D721Med (cell line): ENCODE data around the gene EPN2.

Source experiments
- DNase-seq: peaks from one replicate; pipeline ENCODE4 v3.0.0; 2011; ENCODE audit warnings: low spot score; ENCODE audit not compliant: insufficient read length
- FAIRE-seq: peaks from 2 replicates; lab custom pipeline; 2011; peaks lifted over from hg19 to GRCh38; lab: Jason Lieb, UNC
- CTCF ChIP-seq: IDR thresholded peaks from 2 replicates; pipeline ENCODE4 v1.5.1; 2012; ENCODE audit warnings: mild to moderate bottlenecking, control low read depth; ENCODE audit not compliant: insufficient read depth; ENCODE audit errors: missing control alignments

Gene EPN2

GRCh38 chr17:19296786-19297778 lies 59.9 kb downstream of the EPN2 start:
- FAIRE-seq: no peak
- no peak for TF ChIP-seq CTCF
- DNase-seq: no peak

DNA sequence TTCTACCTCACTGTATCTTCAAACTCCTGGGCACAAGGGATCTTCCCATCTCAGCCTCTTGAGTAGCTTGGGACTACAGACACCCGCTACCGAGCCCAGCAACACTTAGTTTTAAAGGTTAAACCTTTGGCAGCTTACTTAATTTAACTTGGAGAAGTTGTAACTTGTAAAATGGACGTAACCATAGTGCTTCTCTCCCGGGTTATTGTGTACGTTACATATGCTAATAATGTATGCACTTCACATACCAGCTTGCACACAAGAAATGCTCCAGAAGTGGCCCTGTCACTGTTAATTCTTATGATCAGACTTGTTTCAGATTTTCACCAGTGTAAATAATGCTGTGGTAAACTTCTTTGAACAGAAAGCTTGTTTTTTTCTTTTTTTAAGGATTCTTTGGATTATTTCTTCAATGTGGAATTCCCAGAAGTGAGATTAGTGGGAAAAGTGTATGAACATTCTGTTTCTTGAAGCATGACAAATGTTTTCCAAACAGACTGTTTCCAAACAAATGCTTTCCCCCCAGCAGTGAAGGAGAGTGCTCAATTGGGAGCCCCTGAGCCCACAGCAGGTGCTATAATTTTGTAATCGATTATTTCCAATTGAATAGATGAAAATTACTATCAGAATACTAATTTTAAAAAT lies 61.5 kb downstream of the EPN2 start:
- FAIRE-seq (no peak), DNase-seq (no peak)
- no peak for TF ChIP-seq CTCF

DNA sequence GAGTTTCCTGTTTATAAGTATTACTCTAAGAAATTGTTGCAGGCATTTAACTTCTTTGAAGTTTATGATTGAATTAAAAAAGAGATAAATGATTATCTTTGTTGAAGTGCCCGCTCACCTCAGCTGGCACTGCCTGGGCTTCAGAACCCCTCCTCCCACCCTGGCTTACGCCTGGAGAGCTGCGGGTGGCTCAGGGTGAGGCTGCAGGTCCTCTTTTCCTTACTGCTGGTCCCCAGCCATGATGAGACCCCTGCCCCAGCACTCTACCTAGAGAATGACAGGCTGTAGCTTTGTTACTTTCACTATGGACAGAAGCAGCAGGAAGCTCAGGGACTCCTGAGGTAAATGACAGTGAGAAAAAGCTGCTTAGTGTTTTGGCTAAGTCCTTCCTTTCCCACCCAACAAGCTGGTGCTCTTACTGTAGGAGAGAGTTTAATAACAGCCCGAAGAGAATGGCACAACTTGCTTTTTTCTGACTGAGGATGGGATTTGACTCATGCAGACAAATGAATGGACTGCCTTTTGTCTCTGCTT lies 62.1 kb downstream of the EPN2 start:
- DNase-seq: no peak
- FAIRE-seq: no peak
- no peak for TF ChIP-seq CTCF

GRCh38 chr17:19299866-19300265 lies 62.7 kb downstream of the EPN2 start:
- FAIRE-seq (no peak), DNase-seq (no peak)
- TF ChIP-seq CTCF: no peak

DNA sequence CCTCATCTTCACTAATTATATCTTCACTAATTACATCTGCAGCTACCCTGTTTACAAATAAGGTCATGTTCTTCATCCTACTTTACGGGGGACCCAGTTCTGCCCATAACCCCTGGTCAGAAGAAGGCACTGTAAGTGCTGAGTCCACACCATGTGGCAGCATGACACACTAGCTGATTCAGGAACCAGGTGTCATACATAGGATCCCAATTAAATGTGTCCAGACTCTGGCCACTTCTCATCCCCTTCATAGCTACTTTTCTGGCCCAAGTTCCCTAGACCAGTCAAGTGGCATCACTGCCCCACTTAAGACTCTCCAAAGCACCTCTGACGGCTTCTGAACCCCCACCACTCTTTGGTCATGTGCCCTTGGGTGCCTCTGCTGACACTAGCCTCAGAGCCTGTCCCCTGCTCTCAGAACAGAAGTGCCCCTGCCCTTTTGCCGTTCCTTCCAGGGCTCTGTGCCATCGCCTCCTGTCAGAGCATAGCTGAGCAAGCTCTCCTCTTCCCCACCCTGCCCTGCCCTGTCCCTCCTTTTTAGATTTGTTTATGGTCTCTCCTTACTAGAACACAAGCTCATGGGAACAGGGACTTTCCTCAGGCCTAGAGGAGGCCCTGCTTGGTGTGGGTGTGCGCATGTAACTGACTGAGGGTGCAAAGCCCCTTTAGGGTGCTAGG lies 64.2 kb downstream of the EPN2 start:
- no peak for TF ChIP-seq CTCF
- FAIRE-seq (no peak), DNase-seq (no peak)

DNA sequence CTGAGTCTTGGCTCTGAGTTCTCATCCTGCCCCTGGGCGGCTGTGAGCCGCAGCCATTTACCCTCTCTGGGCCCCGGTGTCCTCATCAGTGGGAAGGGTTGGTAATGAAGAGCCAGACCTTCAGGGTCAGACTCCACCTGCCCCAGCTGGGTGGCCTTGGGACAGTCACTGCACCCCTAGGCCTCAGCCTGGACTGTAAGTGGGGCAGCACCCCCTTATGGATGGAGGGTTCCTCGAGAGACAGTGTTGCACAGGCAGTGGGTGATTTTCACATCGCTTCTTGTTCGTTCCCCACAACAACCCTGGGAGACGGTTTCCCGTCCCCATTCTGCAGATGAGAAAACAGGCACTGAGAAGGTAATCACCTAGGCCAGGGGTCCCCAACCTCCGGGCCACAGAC lies 64.8 kb downstream of the EPN2 start:
- no peak for FAIRE-seq
- no peak for DNase-seq
- no peak for TF ChIP-seq CTCF
